A549 treated with RU486 at 1 μM for 4 hours (cell line): ENCODE results near the gene KLHL22. TPM values are rescaled to one million over a fixed set of nuclear protein-coding genes. Genes with fewer than 3 reads are reported as not detected.

Experiments used
- total RNA-seq: library from RNA; stranded (reverse); fragments of 200-300 nt; extraction: Qiagen RNA extraction; gene quantifications from 5 replicates; pipeline ENCODE4 v1.2.3, GENCODE V29; 2022; ENCODE audit warnings: low read depth

KLHL22 gene, protein sequence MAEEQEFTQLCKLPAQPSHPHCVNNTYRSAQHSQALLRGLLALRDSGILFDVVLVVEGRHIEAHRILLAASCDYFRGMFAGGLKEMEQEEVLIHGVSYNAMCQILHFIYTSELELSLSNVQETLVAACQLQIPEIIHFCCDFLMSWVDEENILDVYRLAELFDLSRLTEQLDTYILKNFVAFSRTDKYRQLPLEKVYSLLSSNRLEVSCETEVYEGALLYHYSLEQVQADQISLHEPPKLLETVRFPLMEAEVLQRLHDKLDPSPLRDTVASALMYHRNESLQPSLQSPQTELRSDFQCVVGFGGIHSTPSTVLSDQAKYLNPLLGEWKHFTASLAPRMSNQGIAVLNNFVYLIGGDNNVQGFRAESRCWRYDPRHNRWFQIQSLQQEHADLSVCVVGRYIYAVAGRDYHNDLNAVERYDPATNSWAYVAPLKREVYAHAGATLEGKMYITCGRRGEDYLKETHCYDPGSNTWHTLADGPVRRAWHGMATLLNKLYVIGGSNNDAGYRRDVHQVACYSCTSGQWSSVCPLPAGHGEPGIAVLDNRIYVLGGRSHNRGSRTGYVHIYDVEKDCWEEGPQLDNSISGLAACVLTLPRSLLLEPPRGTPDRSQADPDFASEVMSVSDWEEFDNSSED
- total RNA-seq, result 8.8 to 10.0 TPM (median 9.0 TPM) in 5 replicates

DNA sequence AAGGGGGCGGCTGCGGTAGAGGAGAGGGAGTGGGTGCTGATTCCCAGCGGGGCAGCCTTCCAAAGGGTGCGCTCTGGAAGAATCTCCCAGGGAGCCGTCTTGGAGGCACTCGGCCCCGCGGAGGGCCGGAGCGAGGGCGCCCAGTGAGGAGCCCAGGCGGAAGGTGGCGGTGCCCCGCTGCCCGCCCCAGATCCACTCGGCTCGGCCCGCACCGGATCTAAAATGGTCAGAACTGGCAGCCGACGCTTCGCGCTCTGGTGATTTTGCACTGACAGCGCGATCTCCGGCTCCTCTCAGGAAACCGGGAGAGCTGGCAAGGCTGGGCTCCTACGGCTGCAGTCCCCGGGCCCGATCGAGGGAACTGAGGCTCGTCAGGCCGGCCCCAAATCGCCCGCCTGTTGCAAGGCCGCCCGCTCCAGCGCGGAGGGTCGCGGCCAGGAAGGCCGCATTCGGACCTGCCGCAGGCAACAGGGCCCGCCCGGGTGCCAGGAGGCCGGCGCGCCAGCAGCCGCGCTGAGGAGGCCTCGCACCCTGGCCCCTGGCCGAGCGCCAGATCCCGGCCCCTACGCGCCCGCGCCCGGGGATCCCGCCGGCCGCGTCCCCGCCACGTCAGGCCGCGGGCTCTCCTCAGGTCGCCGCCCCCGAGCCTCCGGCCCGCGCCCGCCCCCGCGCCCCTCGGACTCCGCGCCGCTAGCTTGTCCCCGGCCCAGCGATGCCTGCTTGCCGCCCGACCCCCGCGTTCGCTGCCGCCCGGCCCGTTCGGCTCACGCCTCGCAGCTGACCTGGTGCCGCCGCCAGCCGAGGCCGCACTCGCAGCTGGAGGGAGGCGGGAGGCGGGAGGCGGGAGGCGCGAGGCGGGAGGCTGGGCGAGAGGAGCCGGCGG, at the start of gene KLHL22:
Gene KLHL22, minus strand, starts transcription at position 818 of the 883 bp plus-strand sequence. CDS start 6,584 bp downstream, outside the sequence.

DNA sequence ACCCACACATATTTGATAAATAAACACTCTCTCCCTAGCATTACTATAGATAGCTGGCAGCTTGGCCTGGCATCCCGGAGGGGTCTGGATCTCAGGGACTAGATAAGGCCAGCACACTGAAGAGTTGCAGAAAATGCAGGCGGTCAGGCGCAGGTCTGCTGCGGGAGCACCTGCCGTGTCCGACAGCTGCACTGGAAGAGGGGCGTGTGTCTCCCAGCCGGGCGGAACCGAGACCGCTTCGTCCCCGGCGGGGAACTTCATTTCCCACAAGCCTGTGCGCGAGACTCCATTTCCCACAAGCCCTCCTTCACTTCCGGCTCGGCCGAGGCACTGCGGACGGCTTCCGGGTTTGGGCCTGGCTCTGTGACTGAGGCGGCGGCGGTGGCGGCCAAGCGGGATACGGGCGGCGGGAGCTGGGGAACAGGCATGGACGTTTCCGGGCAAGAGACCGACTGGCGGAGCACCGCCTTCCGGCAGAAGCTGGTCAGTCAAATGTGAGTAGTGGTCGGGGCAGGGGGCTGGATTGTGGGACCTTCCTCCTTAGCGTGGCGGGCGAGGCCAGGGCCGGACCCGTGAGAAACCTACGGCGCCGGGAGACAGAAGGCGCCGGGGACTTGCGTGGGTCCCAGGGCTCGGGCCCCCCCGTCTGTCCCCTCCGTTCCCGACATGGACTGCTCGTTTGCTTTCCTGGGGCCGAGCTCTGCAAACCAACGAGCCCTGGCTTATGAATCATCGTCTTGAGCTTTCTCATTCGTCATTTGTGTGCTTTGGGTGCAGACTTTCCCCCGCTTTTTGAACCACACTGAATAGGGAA, 11.9 kb upstream of the KLHL22 start, which contains the start of gene MED15:
Gene MED15, plus strand, starts transcription at position 358 of the 814 bp plus-strand sequence. Its CDS starts 69 bp downstream, at position 427.

DNA sequence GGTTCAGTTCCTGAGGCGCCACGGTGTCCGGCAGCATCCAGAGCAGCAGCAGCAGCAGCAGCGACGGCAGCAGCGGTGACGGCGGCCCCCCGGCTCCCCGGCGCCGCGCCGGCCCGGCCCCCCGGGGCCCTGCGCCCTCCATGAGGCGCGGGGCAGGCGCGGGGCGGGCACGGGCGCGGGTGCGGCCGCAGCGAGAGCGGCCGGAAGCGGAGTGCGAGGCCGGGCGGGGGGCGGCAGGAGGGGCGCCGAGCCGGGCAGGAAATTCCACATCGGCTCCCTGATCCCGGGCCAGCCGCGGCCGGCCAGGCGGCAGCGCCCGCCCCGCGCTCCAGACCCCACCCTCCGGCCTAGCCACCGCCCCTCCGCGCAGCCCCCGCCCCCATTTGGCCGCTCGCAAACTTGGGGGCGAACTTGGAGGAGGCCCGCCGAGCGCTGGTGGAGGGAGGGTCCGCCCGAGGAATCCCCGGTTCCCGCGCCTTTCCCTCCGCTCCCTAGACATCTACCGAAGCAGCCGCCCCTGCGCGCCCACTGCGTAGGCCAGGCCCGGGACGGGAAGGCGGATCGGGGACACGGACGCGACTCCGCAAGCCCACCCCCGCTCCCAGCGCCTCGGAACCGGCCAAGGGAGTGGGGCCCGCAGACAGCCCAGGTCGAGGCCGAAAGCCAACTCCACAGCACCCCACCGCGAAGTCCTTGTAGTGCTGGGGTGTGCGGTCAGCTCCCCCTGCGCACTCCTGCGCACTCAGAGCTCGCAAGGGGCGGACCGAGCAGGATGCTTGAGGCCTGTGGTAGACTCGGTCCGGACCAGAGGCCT, 57.8 kb downstream of the KLHL22 start, which contains the start of gene SCARF2:
Gene SCARF2, minus strand, starts transcription at position 213 of the 814 bp plus-strand sequence. Its CDS starts 71 bp downstream, at position 142.

DNA sequence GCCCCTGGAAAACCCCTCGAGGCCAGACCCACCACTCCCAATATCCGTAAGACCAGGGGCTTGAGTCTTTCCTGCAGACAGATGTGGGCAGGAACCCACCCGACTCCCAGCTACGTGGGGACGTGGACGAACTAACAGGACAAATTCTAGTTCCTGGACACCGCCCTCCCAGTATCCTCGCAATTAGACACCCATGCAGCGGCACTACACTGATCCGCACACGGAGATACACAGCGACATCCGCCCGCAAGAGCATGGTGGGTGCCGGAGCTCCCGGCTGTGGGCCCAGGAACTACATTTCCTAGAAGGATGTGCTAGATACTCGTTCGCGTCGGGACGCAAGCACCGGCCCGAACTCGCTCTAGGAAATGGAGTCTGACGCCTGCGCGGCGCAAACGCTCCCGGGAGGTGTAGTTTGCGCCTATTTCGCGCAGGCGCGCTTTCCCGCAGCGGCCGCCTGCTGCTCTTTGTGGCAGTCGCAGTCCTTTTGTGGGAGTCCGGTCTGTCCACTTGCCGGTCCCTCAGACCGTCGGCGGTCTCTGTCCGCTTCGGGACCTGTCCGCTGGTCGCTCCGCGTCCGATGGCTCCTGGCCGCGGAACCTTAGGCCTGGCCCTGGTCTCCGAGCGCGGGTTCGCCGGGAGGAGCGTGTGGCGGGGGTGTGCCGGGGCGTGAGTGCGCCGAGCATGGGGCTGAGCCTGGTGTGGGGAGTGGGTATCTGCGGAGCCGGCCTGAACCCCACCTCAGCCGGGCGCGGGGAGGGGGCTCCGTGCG, 101.7 kb downstream of the KLHL22 start, which contains the start of gene ZNF74:
Gene ZNF74, plus strand, starts transcription at position 447 of the 772 bp plus-strand sequence. CDS start 478 bp downstream, outside the sequence.

Other genes with a start within 250 kb of the KLHL22 start
- 5.6 to 12.3 TPM (median 10.0 TPM) in 5 replicates for gene RTN4R, start 227.5 kb downstream of the KLHL22 start, total RNA-seq
- gene DGCR6L, start 175.7 kb downstream of the KLHL22 start, total RNA-seq, result 29.0 to 45.2 TPM (median 42.3 TPM) in 5 replicates
- 4.7 to 7.3 TPM (median 6.0 TPM) in 5 replicates for gene ZNF74, start 101.6 kb downstream of the KLHL22 start, total RNA-seq
- 0.55 to 1.3 TPM (median 0.84 TPM) in 5 replicates for gene SCARF2, start 58.0 kb downstream of the KLHL22 start, total RNA-seq
- 41.6 to 58.3 TPM (median 51.2 TPM) in 5 replicates for gene MED15, start 11.8 kb upstream of the KLHL22 start, total RNA-seq